HuH-7 (cell line): Measurements from ENCODE around the gene SNN.

Source experiments
- DNase-seq: peaks from one replicate; pipeline ENCODE4 v3.0.0; 2011; ENCODE audit warnings: low spot score

Gene SNN

DNA sequence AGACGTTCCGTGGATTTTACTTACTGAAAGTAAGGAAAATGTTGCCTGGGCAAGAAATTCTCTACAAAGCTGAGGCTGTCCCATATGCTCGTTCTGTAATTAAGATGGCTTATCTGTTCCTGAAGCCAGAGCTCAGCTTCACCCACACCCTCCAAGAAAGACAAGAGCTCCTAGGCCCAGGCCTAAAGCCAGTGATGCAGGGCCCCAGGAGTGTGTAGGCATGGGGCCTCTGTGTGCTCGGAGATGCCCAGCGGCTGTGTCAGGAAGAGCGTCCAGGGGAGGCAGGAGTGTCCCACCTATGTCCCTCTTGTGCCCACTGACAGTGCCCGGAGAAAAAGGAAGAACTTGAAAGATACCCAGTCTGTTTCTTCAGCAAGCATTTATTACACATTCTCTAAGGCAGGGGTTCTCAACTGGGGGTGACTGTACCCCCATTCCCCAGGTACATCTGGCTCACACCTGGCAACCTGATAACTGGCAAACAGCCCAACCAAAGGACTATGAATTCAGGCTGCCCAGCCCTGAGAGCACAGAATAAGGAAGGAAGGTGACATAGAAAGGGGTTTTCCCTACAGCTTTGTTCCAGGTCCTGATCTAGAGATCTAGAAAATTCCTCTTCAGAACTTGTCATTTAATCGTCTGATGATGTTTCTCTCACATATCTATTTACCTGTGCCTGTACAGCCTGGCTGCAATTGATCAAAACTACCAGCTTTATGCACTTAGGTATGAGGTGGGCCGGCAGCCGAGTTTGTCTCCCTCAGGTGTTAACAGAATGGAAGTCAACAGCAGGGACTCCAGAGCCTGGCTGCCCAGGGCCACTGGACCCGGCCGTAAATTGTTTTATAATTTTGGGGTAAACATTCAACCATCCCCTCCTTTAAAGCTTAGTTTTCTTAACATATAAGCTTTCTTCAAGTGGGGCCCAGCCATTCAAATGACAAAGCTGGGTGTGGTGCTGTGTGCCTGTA is 12.0 kb downstream of the SNN start:
- DNase-seq = no peak

DNA sequence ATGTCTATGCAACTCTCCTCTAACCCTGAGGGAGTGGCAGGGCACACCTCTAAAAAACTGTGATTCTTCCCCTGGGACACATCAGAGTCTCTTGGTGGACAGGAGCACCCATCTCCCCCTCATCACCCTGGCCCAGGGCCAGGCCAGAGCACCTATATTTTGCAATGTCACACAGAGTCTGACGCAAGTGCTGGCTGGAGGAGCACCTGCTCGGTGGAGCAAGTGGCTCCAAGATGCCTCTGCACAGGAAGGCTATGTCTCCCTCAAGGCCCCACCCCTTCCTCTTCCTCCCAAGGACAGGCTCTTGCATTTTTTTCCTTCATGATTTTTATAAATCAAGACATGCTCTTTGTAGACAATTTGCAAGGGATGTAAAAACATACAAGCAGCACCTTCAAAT is 13.3 kb downstream of the SNN start:
- DNase-seq = no peak

DNA sequence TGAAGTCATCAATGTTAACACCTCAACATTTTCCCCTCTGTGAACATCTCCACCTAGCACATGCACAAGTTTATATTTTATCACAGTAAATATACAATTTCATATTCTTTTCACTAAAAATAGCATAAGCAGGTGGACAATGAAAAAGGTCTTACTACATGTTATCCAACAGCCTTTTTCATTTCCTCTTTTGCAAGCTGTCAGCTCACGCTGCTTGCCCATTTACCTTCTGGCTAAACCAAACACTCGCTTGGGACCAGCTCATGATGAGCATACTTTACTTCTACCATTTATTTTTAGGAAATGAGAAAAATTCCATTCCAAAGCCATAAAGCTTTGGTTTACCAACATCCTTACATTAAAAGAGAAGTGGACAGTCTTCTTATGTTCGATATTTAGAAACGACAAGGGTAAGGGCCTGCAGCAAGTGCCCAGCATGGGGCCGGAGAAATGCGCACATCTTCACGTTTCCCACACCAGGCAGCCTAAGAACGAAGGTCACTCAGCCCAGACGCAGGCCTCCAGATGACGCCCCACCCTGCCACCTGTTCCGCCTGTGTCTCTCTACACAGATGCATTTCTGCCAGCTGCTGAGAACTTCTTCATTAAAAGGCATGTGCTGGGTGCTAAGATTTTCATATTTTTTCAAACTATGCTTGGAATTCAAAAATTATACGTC is 13.9 kb downstream of the SNN start:
- DNase-seq = no peak

DNA sequence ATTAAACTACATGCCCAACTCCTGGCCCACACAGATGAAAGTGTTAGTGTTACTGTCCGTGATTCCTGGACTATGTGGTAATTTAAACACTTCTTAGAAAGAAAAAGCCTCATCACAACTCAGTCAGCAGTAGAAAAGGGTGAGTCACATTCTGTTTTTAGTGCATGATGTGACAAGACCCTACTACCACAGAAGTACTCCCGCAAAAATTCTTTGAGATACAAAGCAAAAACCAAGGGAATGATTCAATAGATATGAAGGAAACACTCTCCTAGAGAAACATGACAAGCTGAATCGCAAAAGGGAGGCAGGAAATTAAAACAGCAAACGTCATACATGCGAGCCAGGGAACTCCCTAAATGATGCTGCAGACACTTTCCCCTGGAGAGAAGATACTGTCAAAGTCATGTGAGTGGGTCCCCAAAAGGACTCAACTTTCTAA is 14.4 kb downstream of the SNN start:
- no peak for DNase-seq

DNA sequence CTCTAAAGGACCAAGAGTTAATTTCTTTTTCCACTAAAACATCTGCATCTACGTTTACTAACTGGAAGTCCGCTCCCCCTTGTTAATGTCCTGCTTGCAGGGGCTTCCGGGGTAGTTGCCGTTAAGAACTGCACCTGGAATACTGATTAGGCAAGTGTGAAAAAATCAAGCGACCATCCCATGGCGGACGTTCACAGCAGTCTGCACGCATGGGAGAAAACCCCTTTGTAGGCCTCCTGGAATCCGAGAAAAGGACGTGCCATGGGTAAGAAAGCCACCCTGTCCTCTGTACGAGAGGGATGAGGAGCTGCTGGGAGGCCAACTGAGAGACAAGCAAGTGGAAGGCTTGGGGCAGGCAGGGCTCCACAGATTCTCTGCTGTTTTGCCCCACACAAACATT is 14.9 kb downstream of the SNN start:
- no peak for DNase-seq

DNA sequence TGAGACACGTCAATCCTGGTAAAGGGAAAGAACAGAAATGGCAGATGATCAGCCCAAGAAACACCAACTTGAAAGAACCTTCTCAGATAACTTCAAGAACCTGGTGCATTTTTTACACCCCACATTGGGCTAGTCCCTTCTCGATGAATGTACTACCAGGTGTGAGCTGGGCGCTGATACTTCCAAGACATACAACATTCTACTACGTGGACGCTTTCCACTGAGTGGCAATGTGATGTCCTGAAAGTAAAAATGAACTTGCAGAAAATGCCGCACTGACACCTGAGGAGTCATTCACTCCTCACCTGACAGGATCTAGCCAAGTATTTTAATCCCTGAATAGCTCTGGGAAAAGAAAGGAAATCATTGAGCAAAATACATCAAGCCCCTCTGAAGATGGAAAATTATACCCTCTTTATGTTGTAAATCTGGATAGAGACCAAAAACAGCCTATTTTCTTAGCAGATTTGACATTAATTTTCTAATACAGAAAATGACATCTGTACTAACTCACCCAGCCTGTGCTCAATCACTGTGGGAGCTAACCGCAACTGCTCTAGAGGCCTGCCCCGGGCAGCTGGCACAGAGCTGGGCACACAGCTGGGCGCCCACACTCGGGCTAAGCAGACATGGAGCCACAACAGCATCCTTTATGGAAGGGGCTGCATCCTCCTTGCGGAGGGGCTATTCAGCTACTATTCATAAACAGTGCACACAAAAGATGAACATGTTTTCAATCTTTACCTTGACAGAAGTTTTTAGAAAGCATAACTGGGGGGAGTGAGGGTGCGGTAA is 16.2 kb downstream of the SNN start:
- DNase-seq = no peak

DNA sequence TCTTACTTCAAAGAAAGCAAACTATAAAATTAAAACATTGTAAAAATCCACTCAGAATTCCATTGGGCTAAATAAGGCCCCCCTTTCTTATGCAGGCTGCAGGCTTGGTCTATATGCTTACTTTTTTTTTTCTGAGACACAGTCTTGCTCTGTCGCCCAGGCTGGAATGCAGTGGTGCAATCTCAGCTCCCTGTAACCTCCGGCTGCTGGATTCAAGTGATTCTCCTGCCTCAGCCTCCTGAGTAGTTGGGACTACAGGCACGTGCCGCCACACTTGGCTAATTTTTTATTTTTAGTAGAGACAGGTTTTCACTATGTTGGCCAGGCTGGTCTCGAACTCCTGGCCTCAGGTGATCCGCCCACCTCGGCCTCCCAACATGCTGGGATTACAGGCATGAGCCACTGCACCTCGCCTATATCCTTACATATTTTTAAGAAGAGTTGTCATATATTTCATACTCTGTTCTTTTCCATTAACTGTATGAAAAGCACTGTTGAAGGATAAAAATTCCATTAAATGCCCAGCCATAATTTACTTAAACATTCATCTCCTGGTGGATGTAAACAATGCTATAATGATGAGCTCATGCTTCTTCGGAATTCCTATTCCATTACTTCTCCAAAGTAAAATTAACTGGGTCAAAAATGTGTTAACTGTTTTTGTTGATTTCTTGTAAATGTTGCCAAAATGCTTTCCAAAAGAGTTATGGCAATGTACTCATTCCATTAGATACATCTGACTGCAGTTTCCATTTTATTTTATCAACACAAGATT is 17.8 kb downstream of the SNN start:
- DNase-seq = no peak

DNA sequence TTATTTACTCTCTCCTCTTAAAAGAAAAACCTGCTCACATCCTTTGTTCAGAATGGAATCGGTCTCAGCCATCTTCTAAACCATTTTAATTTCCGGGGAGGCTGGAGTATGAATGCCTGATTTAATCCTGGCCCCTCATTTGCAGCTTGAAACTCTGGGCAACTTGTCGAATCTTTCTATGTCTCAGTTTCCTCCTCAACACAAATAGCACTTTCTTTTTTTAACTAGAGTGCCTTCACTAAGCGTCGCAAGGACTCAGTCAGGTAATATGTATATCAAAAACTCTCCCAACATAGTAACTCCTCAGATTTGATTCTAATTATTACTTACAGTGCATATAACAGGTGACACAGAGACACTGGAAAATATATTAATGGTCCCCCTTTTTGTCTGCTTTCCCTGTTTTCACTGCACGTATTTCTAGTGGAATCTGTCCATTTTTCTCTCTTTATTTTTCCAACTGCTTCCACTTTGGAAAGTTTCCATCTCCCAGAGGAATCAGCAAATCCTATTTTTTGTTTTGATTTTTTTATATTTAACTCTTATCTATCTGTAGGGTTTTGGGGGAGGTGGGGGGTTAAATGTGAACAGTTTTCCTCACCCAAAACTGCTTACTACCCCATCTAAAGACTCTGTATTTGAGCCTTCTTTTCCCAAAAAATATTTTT is 18.6 kb downstream of the SNN start:
- DNase-seq = no peak

DNA sequence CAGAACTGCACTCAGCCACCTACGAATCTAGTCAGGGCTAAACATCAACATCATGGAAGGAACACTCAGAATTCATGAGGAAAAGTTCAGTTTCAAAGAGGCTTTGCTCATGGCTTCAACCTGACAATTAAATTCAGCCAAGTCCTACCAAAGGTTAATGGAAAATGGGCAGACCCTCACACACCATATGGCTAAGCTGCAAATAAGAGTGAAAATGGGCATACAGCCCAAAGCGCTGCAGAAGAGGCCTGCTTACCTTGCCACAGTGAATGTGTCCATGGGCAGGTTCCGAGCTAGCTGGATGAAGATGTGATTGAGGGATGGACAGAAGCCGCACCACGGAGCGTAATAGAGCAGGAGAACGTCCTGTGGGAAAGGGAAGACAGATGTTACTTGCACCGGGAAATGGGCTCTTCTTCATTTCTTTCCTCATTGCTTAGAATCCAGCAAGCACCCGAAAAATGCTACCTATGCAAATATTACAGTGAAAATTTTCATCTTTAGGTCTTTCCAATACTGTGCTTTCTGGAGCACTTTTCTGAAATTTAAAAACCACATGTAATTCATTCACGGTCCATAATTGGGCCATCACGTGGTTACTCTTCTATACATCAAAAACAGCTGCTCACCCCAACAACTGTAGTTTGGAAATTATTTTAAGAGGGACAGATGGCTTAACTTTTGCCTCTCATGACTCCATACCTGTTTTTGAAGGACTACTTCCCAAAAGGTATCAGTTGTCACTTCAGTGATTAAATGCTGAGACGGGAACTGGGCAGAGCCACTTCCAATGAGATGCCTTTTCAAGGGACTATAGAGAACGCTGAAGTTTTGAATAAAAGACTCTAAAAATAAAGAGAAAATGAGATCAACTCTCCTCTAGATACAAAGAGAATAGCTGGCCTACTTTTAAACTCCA is 19.6 kb downstream of the SNN start:
- no peak for DNase-seq

DNA sequence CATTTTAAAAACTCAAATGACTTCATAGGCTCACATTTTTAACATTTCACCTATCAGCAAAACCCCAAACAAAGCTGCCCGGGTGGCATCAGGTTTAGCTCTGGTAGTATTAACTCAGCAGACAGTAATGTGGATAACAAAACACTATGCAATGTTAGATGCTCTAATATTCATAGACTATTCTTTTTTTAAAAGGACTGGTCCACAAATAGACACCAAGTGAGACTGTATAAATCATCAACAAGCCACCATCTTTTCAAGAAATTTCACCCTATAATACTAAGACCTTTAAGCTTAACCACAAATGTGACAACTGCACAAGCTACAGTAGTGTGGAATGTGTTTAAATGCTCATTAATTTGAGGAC is 20.2 kb downstream of the SNN start:
- DNase-seq = no peak

DNA sequence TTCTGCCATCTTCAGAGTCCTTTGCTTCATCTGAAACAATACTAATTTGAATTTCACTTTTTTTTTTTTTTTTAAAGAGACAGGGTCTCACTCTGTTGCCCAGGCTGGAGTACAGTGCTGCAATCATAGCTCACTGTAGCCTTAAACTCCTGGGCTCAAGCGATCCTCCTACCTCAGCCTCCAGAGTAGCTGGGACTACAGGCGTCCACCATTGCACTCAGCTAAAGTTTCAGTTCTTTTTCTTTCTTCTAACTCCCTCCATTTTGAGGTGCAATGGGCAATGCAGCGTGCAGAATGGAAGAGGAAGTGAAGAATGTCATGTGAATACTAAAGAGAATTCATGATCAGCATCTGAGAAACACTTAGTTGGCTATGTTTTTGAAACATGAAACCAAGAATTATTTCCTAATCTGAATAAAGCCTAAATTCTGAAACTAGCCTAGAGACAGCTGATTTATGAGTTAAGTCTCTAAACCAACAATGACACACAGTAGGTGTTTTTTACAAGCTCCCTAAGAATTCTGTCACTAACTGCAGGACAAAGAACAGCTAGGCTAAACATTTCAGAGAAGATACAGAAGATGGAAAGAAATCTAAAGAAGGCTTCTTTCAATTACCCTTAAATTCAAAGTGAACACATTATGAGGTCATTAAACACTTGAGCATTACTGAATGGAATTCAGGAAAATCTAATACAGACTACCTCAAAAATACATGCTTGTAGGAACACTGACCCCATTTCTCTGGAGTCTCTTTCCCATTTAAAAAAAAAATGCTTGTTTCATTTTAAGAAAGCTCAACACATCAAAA is 21.0 kb downstream of the SNN start:
- no peak for DNase-seq

DNA sequence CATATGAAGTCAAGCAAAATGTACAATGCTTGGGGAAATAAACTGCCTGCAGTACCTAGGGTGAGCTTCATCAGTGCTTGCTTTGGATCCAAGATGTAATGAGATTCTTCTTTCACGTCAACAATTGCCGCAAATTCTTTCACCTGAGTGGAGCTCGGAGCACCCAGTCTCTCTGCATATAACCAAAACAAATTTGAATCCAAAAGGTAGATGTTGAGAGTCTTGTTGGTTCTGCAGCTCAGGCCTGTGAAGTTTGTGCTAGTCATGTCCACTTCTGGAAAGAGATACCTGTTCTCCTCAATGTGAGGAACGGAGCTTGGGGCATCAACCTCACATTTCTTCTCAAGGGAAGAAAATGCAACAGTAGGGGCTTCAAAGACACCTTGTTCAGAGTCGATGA is 23.0 kb downstream of the SNN start:
- no peak for DNase-seq

DNA sequence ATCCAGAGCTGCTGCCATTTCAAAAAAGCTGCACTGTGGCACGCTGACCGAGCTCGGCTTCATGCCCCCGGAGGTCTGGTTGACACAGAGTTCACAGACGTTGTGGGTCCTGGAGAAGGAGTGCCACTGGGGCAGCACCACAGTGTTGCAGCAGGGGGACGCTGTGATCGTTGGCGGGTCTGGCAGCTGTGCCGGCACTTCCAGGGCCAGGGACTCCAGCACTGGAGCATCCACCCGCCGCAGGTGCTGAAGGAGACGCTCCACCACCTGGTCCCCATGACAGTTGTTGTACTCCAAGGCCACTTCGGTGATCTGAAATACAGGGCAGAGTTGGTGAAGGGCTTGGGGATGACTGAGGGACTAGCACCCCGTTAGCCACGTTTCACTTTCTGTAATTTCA is 23.5 kb downstream of the SNN start:
- no peak for DNase-seq

DNA sequence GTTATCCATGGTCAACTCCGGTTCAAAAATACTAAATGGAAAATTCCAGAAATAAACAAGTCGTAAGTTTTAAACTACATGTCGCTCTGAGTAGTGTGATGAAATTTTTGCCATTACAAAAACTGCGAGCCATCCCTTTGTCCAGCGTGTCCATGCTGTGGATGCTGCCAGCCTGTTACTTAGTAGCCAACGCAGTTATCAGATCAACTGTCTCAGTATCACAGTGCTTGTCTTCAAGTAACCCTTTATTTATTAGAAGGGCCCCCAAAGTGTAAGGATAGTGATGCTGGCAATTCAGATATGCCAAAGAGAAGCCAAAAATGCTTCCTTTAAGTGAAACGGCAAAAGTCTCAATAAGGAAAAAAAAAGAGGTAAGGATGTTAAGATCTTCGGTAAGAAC is 23.9 kb downstream of the SNN start:
- DNase-seq = no peak

DNA sequence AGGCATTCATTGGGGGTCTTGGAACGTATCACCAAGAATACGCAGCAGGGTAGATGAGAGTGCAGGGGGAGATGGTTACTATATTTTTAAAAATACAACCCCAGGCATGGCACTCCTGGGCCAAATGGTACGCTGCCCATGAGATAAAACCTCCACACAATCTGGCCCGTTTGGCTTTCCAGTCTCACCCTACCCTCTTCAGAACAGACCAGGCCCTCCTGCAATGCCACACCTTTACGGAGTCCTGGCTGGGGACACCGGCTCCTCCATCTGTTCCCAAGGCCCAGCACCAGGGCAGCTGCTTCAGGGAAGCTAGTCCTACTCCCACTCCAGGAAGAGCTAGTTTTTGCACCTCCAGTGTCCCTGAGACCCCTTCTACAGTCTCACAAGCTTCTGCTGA is 24.4 kb downstream of the SNN start:
- DNase-seq = no peak

DNA sequence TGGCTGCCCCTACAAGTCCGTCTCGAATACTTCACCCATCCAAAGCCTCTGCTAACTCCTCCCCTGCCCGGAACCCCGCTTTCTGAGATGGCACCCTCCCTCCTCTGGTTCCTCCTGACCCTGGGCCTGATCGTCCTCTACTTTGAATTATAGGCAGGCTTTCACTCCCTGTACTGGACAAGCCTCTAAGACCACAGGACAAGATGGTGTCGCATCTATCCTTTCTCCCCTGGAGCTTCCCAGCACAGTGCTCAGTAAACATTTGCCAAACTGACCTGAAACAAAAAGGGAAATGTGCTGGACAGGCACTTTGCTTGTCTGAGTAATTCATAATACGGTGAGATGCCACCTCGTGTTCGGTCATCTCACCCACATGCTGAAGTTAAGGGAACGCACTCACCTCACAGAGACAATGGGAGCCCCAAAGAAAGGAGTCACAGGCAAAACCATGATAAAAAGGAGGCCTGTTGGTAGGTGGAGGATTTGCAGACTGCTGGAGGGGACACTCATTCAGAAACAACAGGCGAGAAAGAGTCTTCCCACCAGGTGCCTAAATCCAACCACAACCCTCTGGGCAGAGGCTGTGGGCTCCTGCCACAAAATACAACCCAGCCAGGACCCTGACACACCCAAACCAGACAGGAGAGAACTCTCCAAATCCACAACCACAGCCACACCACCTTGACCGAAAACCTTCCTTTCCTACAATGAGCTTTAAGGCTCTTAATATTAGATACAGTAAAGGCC is 28.2 kb downstream of the SNN start:
- DNase-seq = no peak

DNA sequence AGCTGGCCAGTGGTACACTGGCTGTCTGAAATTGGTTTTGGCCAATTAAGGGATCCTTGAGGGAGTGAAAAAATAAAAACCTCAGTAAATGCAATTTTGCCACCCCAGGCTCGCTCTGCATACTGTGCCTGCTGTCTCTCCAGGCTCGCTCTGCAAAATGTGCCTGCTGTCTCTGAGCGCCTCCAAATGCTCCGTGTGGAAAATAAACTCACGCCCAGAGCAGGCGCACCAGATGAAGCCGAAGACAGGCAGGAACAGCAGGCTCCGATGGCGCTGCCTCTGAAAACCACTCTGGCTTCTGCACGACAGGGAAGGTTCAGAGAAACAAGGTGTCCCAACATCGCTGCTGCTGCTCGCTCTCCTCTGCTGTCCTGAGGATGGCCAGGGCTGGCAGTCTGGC is 29.1 kb downstream of the SNN start:
- no peak for DNase-seq

DNA sequence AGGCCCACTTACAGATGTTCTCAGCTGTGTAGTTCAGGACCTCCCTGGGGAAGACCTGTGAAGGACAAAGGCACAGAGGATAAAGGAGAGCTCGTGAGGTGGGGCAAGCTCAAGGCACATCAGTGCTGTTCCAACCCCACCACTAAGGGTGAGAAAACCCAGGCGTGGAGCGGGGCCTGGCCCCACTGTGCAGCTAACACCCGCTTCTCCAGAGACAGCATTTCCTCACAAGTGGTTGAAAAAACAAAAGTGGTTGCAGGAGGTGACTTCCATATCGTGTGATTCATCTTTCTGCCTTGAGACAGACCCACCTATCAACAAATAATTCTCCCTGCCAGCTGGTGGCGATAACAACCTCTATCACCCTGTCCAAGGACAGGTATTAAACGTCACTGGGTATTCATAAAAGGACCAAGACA is 30.0 kb downstream of the SNN start:
- DNase-seq = peak; percentile 26
